Suprapubic skin (tissue), 4 donors: Measurements from ENCODE around the gene UBTD2.

Experiments
- CTCF ChIP-seq, 2 donors: fragments of 200-600 bp in 1 of 2; fragments of 450-650 bp in 1 of 2; sonication (generic) in 1 of 2; IDR thresholded peaks; one replicate each; pipeline ENCODE4 v1.5.1; 2016 to 2019; ENCODE audit warnings: antibody characterized with exemption in 2 of 2, mild to moderate bottlenecking in 1 of 2, moderate library complexity in 1 of 2
- EP300 ChIP-seq: sonication (generic); formaldehyde crosslinking; IDR thresholded peaks from one replicate; pipeline ENCODE4 v1.6.1; 2017; ENCODE audit warnings: antibody characterized with exemption
- POLR2A ChIP-seq, 2 donors: fragments of 450-650 bp; IDR thresholded peaks; one replicate each; pipeline ENCODE4 v1.6.1; 2017; ENCODE audit warnings: antibody characterized with exemption in 2 of 2, mild to moderate bottlenecking in 2 of 2, moderate library complexity in 2 of 2
- POLR2AphosphoS5 ChIP-seq, 3 donors: sonication (generic); formaldehyde crosslinking; IDR thresholded peaks; one replicate each; pipeline ENCODE4 v1.6.1; 2017; ENCODE audit warnings: antibody characterized with exemption in 3 of 3

DNA sequence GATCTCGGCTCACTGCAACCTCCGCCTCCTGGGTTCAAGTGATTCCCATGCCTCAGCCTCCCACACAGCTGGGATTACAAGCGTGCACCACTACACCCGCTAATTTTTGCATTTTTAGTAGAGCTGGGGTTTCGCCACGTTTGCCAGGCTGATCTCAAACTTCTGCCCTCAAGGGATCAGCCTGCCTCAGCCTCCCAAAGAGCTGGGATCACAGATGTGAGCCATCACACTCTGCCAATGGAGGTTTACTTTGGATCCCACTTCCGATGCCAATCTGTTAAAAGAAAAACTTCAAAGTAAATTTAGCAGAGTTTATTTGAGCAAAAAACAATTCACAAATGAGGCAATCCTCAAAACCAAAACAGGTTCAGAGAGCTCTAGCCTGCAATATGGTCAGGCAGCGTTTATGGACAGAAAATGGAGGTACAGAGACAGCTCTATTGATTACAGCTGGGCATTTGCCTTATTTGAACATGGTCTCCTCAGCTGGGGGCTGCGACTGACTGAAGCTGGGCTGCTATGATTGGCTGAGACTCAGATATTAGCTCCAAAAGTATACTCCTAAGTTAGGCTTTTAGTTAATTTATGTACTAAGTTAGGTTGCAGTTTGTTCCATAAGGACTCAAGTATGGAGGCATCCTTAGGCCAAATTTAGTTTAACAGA is 18.6 kb upstream of the UBTD2 start:
- TF ChIP-seq CTCF (IDR thresholded peaks at IDR 0.05) (no peak), EP300 (no peak), POLR2AphosphoS5 (IDR thresholded peaks at IDR 0.05) (no peak), POLR2A (IDR thresholded peaks at IDR 0.05) (no peak)
